HepG2 (cell line): ENCODE measurements around the gene PHACTR1. TPM values are rescaled to one million over a fixed set of nuclear protein-coding genes. Genes with fewer than 3 reads are reported as not detected.

Experiments used
- ATAC-seq: fragments of 200-7000 bp; cut with Tn5 transposase; 3 replicates; pipeline ENCODE4 v1.9.1; 2020; ENCODE audit warnings: mild to moderate bottlenecking, moderate library complexity
- BruUV-seq: library from RNA; stranded (reverse); fragments of 400-500 nt; replicated peaks from 2 replicates; lab custom pipeline; 2021; lab: Mats Ljungman, UMichigan
- CTCF ChIA-PET: fragments of 300-600 bp; formaldehyde crosslinking; extraction: SDS; loops from one replicate; lab custom pipeline; 2021; ENCODE audit warnings: low total read pairs, inconsistent platforms, low intra/inter-chr PET ratio; lab: Yijun Ruan, JAX
- POLR2A ChIA-PET: fragments of 350-600 bp; sonication (Branson Sonifier 250); formaldehyde crosslinking; loops from one replicate; lab custom pipeline; 2020; ENCODE audit warnings: antibody characterized with exemption, inconsistent platforms; lab: Yijun Ruan, JAX
- DNase-seq: peaks from one replicate; pipeline ENCODE4 v3.0.0-alpha.2; 2015; ENCODE audit warnings: low spot score
- FAIRE-seq: peaks from 3 replicates; lab custom pipeline; 2011; peaks lifted over from hg19 to GRCh38; lab: Jason Lieb, UNC
- H2AFZ ChIP-seq: one replicate; pipeline ENCODE4 v1.6.1; 2011; ENCODE audit warnings: low read length, inconsistent platforms
- H3K27ac ChIP-seq: fragments of 300-600 bp; 3 replicates; pipeline ENCODE4 v1.8.0; 2011; ENCODE audit warnings: mixed run types, mild to moderate bottlenecking, mixed read lengths, low read length, inconsistent platforms; ENCODE audit not compliant: insufficient read depth; ENCODE audit errors: extremely low read length
- H3K27me3 ChIP-seq, 2 experiments: fragments of 200-600 bp in 1 of 2; 2 replicates in 1 of 2; 3 replicates in 1 of 2; pipeline versions ENCODE4 v1.6.0 to v1.8.0; 2011; ENCODE audit warnings: low read length in 2 of 2, mild to moderate bottlenecking in 2 of 2, moderate library complexity in 2 of 2, inconsistent platforms in 1 of 2; ENCODE audit not compliant: insufficient read depth in 2 of 2, control insufficient read depth in 1 of 2
- H3K36me3 ChIP-seq, 2 experiments: fragments of 200-600 bp in 1 of 2; replicated peaks in 1 of 2; 2 replicates in 1 of 2; 3 replicates in 1 of 2; pipeline versions ENCODE4 v1.5.1 to v1.8.0; 2011; ENCODE audit warnings: low read length in 2 of 2, inconsistent platforms in 1 of 2; ENCODE audit not compliant: insufficient read depth in 2 of 2, control insufficient read depth in 1 of 2
- H3K4me1 ChIP-seq: 2 replicates; pipeline ENCODE4 v1.5.1; 2012; ENCODE audit warnings: low read length, inconsistent platforms; ENCODE audit not compliant: insufficient read depth
- H3K4me2 ChIP-seq: 2 replicates; pipeline ENCODE4 v1.6.0; 2011; ENCODE audit warnings: low read depth, low read length, inconsistent platforms
- H3K4me3 ChIP-seq, 3 experiments: fragments of 200-600 bp in 1 of 3; sonication (generic), shearing (Covaris generic) in 1 of 3; replicated peaks in 1 of 3; 2 replicates each; pipeline ENCODE4 v1.5.1; 2011 to 2016; ENCODE audit warnings: low read length in 3 of 3, inconsistent platforms in 2 of 3, low read depth in 2 of 3, mild to moderate bottlenecking in 2 of 3, control low read depth in 1 of 3, mixed read lengths in 1 of 3; ENCODE audit not compliant: insufficient read depth in 1 of 3
- H3K79me2 ChIP-seq: one replicate; pipeline ENCODE4 v1.6.1; 2011; ENCODE audit warnings: low read length, inconsistent platforms; ENCODE audit not compliant: insufficient read depth
- H3K9ac ChIP-seq: 2 replicates; pipeline ENCODE4 v1.6.0; 2011; ENCODE audit warnings: mild to moderate bottlenecking, low read depth, low read length, inconsistent platforms; ENCODE audit not compliant: insufficient read depth
- H3K9me3 ChIP-seq: 2 replicates; pipeline ENCODE4 v1.5.1; 2012; ENCODE audit warnings: mild to moderate bottlenecking, low read length
- H4K20me1 ChIP-seq: 2 replicates; pipeline ENCODE4 v1.6.0; 2011; ENCODE audit warnings: inconsistent platforms, mild to moderate bottlenecking, low read length, moderate library complexity; ENCODE audit not compliant: insufficient read depth
- ASH2L ChIP-seq: fragments of 300-600, 200-600 bp; sonication (generic); IDR thresholded peaks from 2 replicates; pipeline ENCODE4 v1.7.0; 2017; ENCODE audit warnings: low read depth, mild to moderate bottlenecking, moderate library complexity, mixed read lengths, low read length; ENCODE audit not compliant: insufficient read length
- MEIS2 ChIP-seq: sonication (generic); formaldehyde crosslinking; IDR thresholded peaks from 2 replicates; pipeline ENCODE4 v1.9.0; 2021; ENCODE audit warnings: mild to moderate bottlenecking, missing genetic modification reagents
- NR1H2 ChIP-seq: sonication (generic); formaldehyde crosslinking; IDR thresholded peaks from 2 replicates; pipeline ENCODE4 v1.8.1; 2022; ENCODE audit warnings: low read depth, missing genetic modification reagents, borderline replicate concordance
- TGIF2 ChIP-seq: IDR thresholded peaks from 2 replicates; pipeline ENCODE4 v1.6.1; 2016; ENCODE audit warnings: control low read depth, missing compliant biosample characterization
- TOPORS ChIP-seq: sonication (generic); formaldehyde crosslinking; IDR thresholded peaks from 2 replicates; pipeline ENCODE4 v1.8.0; 2023; ENCODE audit warnings: mild to moderate bottlenecking, missing genetic modification reagents
- ZNF329 ChIP-seq: sonication (generic); formaldehyde crosslinking; IDR thresholded peaks from 2 replicates; pipeline ENCODE4 v1.9.0; 2021; ENCODE audit warnings: low read depth, mild to moderate bottlenecking, missing genetic modification reagents
- ZNF772 ChIP-seq: sonication (generic); formaldehyde crosslinking; IDR thresholded peaks from 2 replicates; pipeline ENCODE4 v1.5.0; 2020; ENCODE audit warnings: mild to moderate bottlenecking, missing genetic modification reagents
- ZNF891 ChIP-seq: sonication (generic); formaldehyde crosslinking; IDR thresholded peaks from 2 replicates; pipeline ENCODE4 v1.5.0; 2020; ENCODE audit warnings: mild to moderate bottlenecking, missing genetic modification reagents
- WGBS: methylation state at CpG from one replicate; pipeline ENCODE4 v1.1.6; 2017; ENCODE audit warnings: low lambda C conversion rate; 5-methylcytosine and 5-hydroxymethylcytosine counted together
- in situ Hi-C: cut with HindIII; loops from 2 replicates; pipeline ENCODE4 v1.10.0; 2017; ENCODE audit warnings: low pct_unique_long_range_greater_than_20kb; ENCODE audit not compliant: extremely low pct_ligation_motif_present
- intact Hi-C: fragments of 100-400 bp; cut with micrococcal nuclease; formaldehyde crosslinking; loops from one replicate; pipeline ENCODE4 v1.10.0; 2022; ENCODE audit not compliant: unreplicated experiment
- polyA plus RNA-seq, 8 experiments: library from polyadenylated mRNA; depleted of rRNA in 3 of 8; stranded (reverse) in 7 of 8; unstranded in 1 of 8; fragments of >200 nt; fragmentation: Illumina TruSeq in 4 of 8; extraction: Trizol in 4 of 8; gene quantifications; 2 replicates each; pipeline versions ENCODE4 v1.2.1 to v1.2.3, GENCODE V29; 2011 to 2016; ENCODE audit warnings: low read depth in 4 of 8, missing spikeins in 1 of 8, mixed read lengths in 1 of 8; ENCODE audit not compliant: insufficient read depth in 1 of 8
- total RNA-seq, 5 experiments: library from RNA; depleted of rRNA; stranded (reverse); fragments of >200 nt; fragmentation: Illumina TruSeq; extraction: Trizol; gene quantifications; 2 replicates each; pipeline ENCODE4 v1.2.3, GENCODE V29; 2016; ENCODE audit warnings: low read depth in 1 of 5
- TF ChIP-seq, protein P1 (sequence below): sonication (generic); formaldehyde crosslinking; IDR thresholded peaks from 2 replicates; pipeline ENCODE4 v1.4.0; 2020; ENCODE audit warnings: missing genetic modification reagents; ENCODE audit errors: not compliant biosample characterization
- TF ChIP-seq, protein P2 (sequence below): IDR thresholded peaks from 2 replicates; pipeline ENCODE4 v1.6.1; 2016; ENCODE audit warnings: missing biosample characterization, missing genetic modification reagents, low read depth

PHACTR1 gene
- total and polyA plus RNA-seq, 2 of the 13 experiments (the other 11 are each of a cell fraction or from before 2014, with no cell fraction given): 0.09 TPM; not detected in 1

DNA sequence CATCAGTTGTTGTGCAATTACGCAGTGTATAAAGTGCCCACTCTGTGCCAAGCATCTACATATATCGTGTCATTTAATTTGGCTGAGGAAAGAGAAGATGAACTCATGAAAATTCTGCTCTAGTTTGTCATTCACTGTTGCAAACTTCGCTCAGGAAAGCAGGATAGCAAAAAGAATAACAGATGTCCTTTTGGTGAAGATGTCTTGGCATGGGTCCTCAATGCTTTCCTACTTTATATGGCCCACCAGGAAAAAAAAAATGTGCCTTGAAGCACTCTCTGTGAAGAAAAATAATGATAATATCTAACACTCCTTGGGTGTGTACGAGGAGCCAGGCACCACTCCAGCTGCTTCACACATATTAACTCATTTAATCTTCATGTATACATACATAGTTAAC is 5.6 kb upstream of the PHACTR1 start:
- Histone ChIP-seq H3K9ac (no peak overlapping the region), H3K27me3 (no peaks in the 10 kb centered on the region), H3K79me2 (no peaks in the 10 kb centered on the region), H2AFZ (no peak overlapping the region), H3K4me2 (no peak overlapping the region), H3K4me3 (no peak overlapping the region), H3K9me3 (no peaks in the 10 kb centered on the region), H3K36me3 (no peaks in the 10 kb centered on the region), H3K4me1 (no peaks in the 10 kb centered on the region), H4K20me1 (no peaks in the 10 kb centered on the region), H3K27ac (no peak overlapping the region)
- TF ChIP-seq TGIF2: no peak
- TF ChIP-seq, protein P1, sequence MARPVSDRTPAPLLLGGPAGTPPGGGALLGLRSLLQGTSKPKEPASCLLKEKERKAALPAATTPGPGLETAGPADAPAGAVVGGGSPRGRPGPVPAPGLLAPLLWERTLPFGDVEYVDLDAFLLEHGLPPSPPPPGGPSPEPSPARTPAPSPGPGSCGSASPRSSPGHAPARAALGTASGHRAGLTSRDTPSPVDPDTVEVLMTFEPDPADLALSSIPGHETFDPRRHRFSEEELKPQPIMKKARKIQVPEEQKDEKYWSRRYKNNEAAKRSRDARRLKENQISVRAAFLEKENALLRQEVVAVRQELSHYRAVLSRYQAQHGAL: no peak
- TF ChIP-seq, protein P2, sequence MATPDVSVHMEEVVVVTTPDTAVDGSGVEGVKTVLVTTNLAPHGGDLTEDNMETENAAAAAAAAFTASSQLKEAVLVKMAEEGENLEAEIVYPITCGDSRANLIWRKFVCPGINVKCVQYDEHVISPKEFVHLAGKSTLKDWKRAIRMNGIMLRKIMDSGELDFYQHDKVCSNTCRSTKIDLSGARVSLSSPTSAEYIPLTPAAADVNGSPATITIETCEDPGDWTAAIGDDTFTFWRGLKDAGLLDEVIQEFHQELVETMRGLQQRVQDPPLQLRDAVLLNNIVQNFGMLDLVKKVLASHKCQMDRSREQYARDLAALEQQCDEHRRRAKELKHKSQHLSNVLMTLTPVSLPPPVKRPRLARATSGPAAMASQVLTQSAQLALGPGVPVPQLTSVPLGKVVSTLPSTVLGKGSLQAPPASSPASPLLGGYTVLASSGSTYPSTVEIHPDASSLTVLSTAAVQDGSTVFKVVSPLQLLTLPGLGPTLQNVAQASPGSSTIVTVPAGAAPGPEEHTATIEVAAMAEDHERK: no peak
- no peak for TF ChIP-seq ASH2L
- no peak for TF ChIP-seq ZNF329 (CRISPR knock-in tag)
- TF ChIP-seq TOPORS (CRISPR knock-in tag): no peak
- TF ChIP-seq ZNF891 (CRISPR knock-in tag): no peak
- no peak for TF ChIP-seq ZNF772 (CRISPR knock-in tag)
- TF ChIP-seq MEIS2 (CRISPR knock-in tag): no peak
- no peak for TF ChIP-seq NR1H2 (CRISPR knock-in tag)
- BruUV-seq: no TSS peak
- FAIRE-seq (no peak), DNase-seq (no peak), ATAC-seq (no peak)
- intact Hi-C loops (no loop called here), in situ Hi-C loops (no loop called here)
- ChIA-PET POLR2A (no interaction called here), CTCF (no interaction called here)
- 1% methylated on average over 4 of the region's 4 CpGs for WGBS
